ENCODE results near the gene RAB14.

- TF ChIP-seq CTCF (IDR thresholded peaks at IDR 0.05; ENCODE audit: insufficient read depth, low read length) (no peak), GABPA (IDR thresholded peaks at IDR 0.05; ENCODE audit: low read depth) (no peak)
These were observed 38.2 kb upstream of the RAB14 start for GRCh38 chr9:121239851-121240250.

Data from HL-60 (cell line).